UCSD-AML1 (cell line): ENCODE data around the gene NCS1.

ENCODE experiments used
- DNase-seq: peaks from one replicate; lab custom pipeline; 2025; ENCODE audit not compliant: unreplicated experiment; lab: John Stamatoyannopoulos, UW

Gene NCS1

DNA sequence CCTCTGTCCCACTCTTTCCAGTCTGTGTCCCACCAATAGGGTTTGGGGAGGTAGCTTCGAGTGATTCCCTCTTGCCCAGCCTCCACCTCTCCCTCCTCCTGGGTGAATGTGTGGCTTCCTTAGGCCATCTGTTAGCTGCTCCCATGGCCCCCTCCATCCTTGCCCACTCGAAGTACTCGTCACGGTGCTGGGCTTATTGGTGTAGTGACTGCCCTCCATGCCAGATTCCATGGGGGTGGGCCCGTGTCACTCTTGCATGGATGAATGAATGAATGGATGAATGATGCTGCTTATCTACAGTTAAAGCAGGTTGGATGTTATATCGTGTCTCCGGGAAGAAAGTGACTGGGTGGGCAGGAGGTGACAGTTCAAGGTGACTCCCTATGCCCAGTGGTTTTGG is 112.5 kb downstream of the NCS1 start:
- no peak for DNase-seq

DNA sequence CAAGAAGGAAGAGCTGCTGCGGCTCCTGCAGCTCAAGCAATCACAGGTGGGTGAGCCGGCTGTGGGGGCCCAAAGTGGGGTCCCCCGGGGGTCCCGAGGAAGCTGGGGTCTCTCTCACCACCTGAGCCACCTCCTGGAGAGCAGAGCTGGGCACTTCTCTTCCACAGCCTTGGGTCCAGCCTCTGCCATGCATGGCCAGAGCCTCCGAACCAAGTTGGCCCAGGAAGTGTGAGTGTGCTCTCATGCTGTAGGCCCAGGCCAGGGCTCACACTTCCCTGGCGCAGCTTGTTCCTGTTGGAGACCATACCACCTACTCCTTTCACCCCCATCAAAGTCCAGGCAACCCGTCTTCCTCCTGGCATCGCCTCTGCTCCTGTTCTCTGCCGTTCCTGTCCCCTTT is 113.1 kb downstream of the NCS1 start:
- DNase-seq: no peak

GRCh38 chr9:130286072-130286770 is 114.0 kb downstream of the NCS1 start:
- no peak for DNase-seq
